C1 segment of cervical spinal cord (tissue), 14 donors: ENCODE data around the gene HNRNPK.

Experiments
- DNase-seq, 14 donors: peaks; one replicate each; lab custom pipeline; 2025; lab: John Stamatoyannopoulos, UW

The HNRNPK gene

GRCh38 chr9:83979812-83980394, at the start of gene HNRNPK:
Gene HNRNPK (minus strand): TSS chr9:83980215. CDS start chr9:83978252, 1,963 bp downstream.
- DNase-seq = peak; percentile 95 to 100 (median 99)

- no peak for DNase-seq
Measured at GRCh38 chr9:84027201-84027600, 47.2 kb upstream of the HNRNPK start.

GRCh38 chr9:84024041-84024575, 44.1 kb upstream of the HNRNPK start:
- no peak for DNase-seq

GRCh38 chr9:84007662-84008061, 27.6 kb upstream of the HNRNPK start:
- DNase-seq = no peak

GRCh38 chr9:84003246-84003645, 23.2 kb upstream of the HNRNPK start:
- no peak for DNase-seq

- no peak for DNase-seq
Measured at GRCh38 chr9:84002344-84002743, 22.3 kb upstream of the HNRNPK start.

- no peak for DNase-seq
Measured at GRCh38 chr9:84001621-84002020, 21.6 kb upstream of the HNRNPK start.

GRCh38 chr9:84000186-84000585, 20.2 kb upstream of the HNRNPK start:
- DNase-seq = no peak

- no peak for DNase-seq
Measured at GRCh38 chr9:83999141-83999918, 19.3 kb upstream of the HNRNPK start.

- no peak for DNase-seq
Measured at GRCh38 chr9:83996126-83996525, 16.1 kb upstream of the HNRNPK start.

- DNase-seq = no peak
Measured at GRCh38 chr9:83992901-83993300, 12.9 kb upstream of the HNRNPK start.

- DNase-seq = no peak
Measured at GRCh38 chr9:83992407-83992806, 12.4 kb upstream of the HNRNPK start.

- no peak for DNase-seq
Measured at GRCh38 chr9:83991355-83991754, 11.3 kb upstream of the HNRNPK start.

- DNase-seq = no peak
Measured at GRCh38 chr9:83988411-83988810, 8.4 kb upstream of the HNRNPK start.

GRCh38 chr9:83987402-83987791, 7.4 kb upstream of the HNRNPK start:
- DNase-seq = no peak

- DNase-seq = no peak
Measured at GRCh38 chr9:83986765-83987401, 6.9 kb upstream of the HNRNPK start.

- no peak for DNase-seq
Measured at GRCh38 chr9:83986195-83986594, 6.2 kb upstream of the HNRNPK start.

- peak in 4 of 14 donors; percentile 15 to 64 (median 46) for DNase-seq
Measured at GRCh38 chr9:83981126-83981871, 1.3 kb upstream of the HNRNPK start.

- peak; percentile 95 to 100 (median 99) for DNase-seq
Measured at GRCh38 chr9:83980395-83981125, 545 bp upstream of the HNRNPK start, which contains the start of gene RMI1. Gene RMI1 (plus strand): TSS chr9:83980805. CDS start chr9:84000987, 20,182 bp downstream.

GRCh38 chr9:83978992-83979811, 813 bp downstream of the HNRNPK start:
- peak; percentile 12 to 87 (median 78) for DNase-seq
